ENCODE data around the gene HIVEP2. TPM values are rescaled to one million over a fixed set of nuclear protein-coding genes. Genes with fewer than 3 reads are reported as not detected.

HIVEP2 gene
- total and polyA plus RNA-seq, 2 donors (not counting 1 experiment from before 2014, with no cell fraction given) = 5.8 to 31.9 TPM

DNA sequence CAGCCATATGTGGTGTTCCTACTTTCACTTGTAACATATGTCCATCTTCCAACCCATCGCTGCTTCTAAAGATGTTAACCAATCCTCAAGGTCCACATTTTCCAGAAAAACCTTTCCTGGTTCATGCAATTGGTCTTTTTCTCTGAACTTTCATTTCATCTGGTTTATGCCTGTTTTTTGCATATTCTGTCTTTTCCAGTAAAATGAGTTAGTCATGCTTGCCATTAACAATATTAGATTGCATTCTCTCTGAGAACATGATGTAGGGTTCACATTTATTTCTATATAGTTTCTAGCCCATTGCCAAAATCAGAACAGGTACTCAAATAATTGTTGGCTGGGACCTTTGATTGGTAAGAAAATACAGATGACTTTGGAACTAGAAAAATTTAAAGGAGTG lies 36.7 kb downstream of the HIVEP2 start:
- Histone ChIP-seq H3K9ac (ENCODE audit: low read length) (no peak overlapping the region), H4K20me1 (ENCODE audit: control insufficient read depth, insufficient read depth, low read length, poor library complexity, severe bottlenecking) (no peaks in the 10 kb centered on the region), H3K27me3 (replicated peaks in 1 of 4; ENCODE audit: control extremely low read depth in 1 of 4, control insufficient read depth in 3 of 4, insufficient read depth in 4 of 4, low read length in 3 of 4) (no peaks in the 10 kb centered on the region), H3K4me1 (ENCODE audit: control insufficient read depth in 2 of 2, insufficient read depth in 2 of 2, low read length in 2 of 2) (peaks cover 19 to 23% of the 10 kb centered on the region in 2 donors), H3K4me2 (replicated peaks; ENCODE audit: low read depth, low read length, poor library complexity, severe bottlenecking) (no peak overlapping the region), H3K36me3 (replicated peaks in 1 of 2; ENCODE audit: control extremely low read depth in 1 of 2, control insufficient read depth in 1 of 2, extremely low read depth in 1 of 2, insufficient read depth in 2 of 2, low read length in 1 of 2) (no peaks in the 10 kb centered on the region), H2AFZ (ENCODE audit: insufficient read depth, low read depth, low read length, poor library complexity, severe bottlenecking) (no peak overlapping the region), H3K79me2 (ENCODE audit: control insufficient read depth, insufficient read depth, low read length) (peaks cover 93% of the 10 kb centered on the region), H3K9me3 (ENCODE audit: control extremely low read depth in 1 of 3, control insufficient read depth in 2 of 3, insufficient read depth in 1 of 3, low read length in 2 of 3) (no peaks in the 10 kb centered on the region), H3K27ac (ENCODE audit: low read length in 2 of 2) (no peak overlapping the region), H3K4me3 (ENCODE audit: control extremely low read depth in 1 of 5, extremely low read depth in 1 of 5, insufficient read depth in 1 of 5, low read depth in 2 of 5, low read length in 4 of 5) (no peak overlapping the region)
- H3K4me1 Mint-ChIP-seq = peaks cover 45% of the 10 kb centered on the region
- H3K27ac Mint-ChIP-seq = peak overlapping the region; percentile 32
- POLR2A ChIA-PET = no interaction called here
- WGBS (ENCODE audit: insufficient coverage) = 100% methylated on average over 1 of the region's 1 CpG
- ATAC-seq (ENCODE audit: low read depth) (no peak), DNase-seq (no peak)
- CTCF ChIA-PET = no interaction called here
- intact Hi-C loops (cut with micrococcal nuclease) = loop anchor here (5.0 kb wide), 1 partner anchor 161 kb away; no protein-coding TSS in a partner anchor
- no peaks in the 10 kb centered on the region for H3K27me3 Mint-ChIP-seq
- peak overlapping the region; percentile 85 for H3K4me3 Mint-ChIP-seq
- no peaks in the 10 kb centered on the region for H3K9me3 Mint-ChIP-seq (ENCODE audit: insufficient read depth)
- TF ChIP-seq EZH2 (IDR thresholded peaks at IDR 0.05; ENCODE audit: borderline replicate concordance, insufficient read depth, low read depth, low read length, poor library complexity, severe bottlenecking) = no peak
- TF ChIP-seq, protein P1, sequence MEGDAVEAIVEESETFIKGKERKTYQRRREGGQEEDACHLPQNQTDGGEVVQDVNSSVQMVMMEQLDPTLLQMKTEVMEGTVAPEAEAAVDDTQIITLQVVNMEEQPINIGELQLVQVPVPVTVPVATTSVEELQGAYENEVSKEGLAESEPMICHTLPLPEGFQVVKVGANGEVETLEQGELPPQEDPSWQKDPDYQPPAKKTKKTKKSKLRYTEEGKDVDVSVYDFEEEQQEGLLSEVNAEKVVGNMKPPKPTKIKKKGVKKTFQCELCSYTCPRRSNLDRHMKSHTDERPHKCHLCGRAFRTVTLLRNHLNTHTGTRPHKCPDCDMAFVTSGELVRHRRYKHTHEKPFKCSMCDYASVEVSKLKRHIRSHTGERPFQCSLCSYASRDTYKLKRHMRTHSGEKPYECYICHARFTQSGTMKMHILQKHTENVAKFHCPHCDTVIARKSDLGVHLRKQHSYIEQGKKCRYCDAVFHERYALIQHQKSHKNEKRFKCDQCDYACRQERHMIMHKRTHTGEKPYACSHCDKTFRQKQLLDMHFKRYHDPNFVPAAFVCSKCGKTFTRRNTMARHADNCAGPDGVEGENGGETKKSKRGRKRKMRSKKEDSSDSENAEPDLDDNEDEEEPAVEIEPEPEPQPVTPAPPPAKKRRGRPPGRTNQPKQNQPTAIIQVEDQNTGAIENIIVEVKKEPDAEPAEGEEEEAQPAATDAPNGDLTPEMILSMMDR (IDR thresholded peaks at IDR 0.05) = no peak

DNA sequence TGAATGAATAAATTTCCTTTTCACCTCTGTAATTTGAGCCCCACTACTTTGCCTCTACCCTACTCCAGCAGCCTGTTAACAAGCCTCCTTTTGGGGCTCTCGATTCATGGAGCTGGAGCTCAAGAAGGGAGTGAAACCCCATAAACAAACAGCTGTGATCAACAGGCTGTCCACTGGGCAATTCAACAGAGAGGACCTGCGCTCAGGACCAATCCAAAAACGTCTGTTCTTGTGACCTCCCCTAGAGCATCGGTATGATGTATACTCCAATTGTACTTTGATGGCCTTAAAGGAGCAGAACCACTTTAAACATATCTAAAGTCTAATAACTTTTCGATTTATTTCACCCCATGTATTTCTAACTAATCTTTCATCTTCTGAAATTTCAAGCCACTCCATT lies 37.4 kb downstream of the HIVEP2 start:
- peaks cover 96% of the 10 kb centered on the region for H3K79me2 ChIP-seq (ENCODE audit: control insufficient read depth, insufficient read depth, low read length)
- Mint-ChIP-seq H3K27ac (peak overlapping the region; percentile 32), H3K27me3 (no peaks in the 10 kb centered on the region), H3K4me1 (peaks cover 45% of the 10 kb centered on the region), H3K9me3 (ENCODE audit: insufficient read depth) (no peaks in the 10 kb centered on the region), H3K4me3 (peak overlapping the region; percentile 85)
- ATAC-seq (ENCODE audit: low read depth) (no peak), DNase-seq (no peak)
- H3K36me3 ChIP-seq (replicated peaks in 1 of 2; ENCODE audit: control extremely low read depth in 1 of 2, control insufficient read depth in 1 of 2, extremely low read depth in 1 of 2, insufficient read depth in 2 of 2, low read length in 1 of 2) = no peaks in the 10 kb centered on the region
- CTCF ChIA-PET = interaction anchor here (1.2 to 1.7 kb wide), 2 partner anchors 36 to 158 kb away, joined by 3 read pairs; no protein-coding TSS in a partner anchor
- no peaks in the 10 kb centered on the region for H3K9me3 ChIP-seq (ENCODE audit: control extremely low read depth in 1 of 3, control insufficient read depth in 2 of 3, insufficient read depth in 1 of 3, low read length in 2 of 3)
- TF ChIP-seq, protein P1 (IDR thresholded peaks at IDR 0.05) = no peak
- TF ChIP-seq EZH2 (IDR thresholded peaks at IDR 0.05; ENCODE audit: borderline replicate concordance, insufficient read depth, low read depth, low read length, poor library complexity, severe bottlenecking) = no peak
- peak overlapping the region; percentile 36 to 49 for H3K27ac ChIP-seq (ENCODE audit: low read length in 2 of 2)
- peak overlapping the region; percentile 57 for H2AFZ ChIP-seq (ENCODE audit: insufficient read depth, low read depth, low read length, poor library complexity, severe bottlenecking)
- intact Hi-C loops (cut with micrococcal nuclease) = loop anchor here (5.0 kb wide), 1 partner anchor 160 kb away; no protein-coding TSS in a partner anchor
- H3K9ac ChIP-seq (ENCODE audit: low read length) = peak overlapping the region; percentile 39
- POLR2A ChIA-PET = interaction anchor here (0.9 kb wide), 1 partner anchor 39 kb away, joined by 3 read pairs; no protein-coding TSS in a partner anchor
- peaks cover 18 to 22% of the 10 kb centered on the region in 2 donors for H3K4me1 ChIP-seq (ENCODE audit: control insufficient read depth in 2 of 2, insufficient read depth in 2 of 2, low read length in 2 of 2)
- 78% methylated on average over 5 of the region's 5 CpGs for WGBS (ENCODE audit: insufficient coverage)
- no peaks in the 10 kb centered on the region for H4K20me1 ChIP-seq (ENCODE audit: control insufficient read depth, insufficient read depth, low read length, poor library complexity, severe bottlenecking)
- no peaks in the 10 kb centered on the region for H3K27me3 ChIP-seq (replicated peaks in 1 of 4; ENCODE audit: control extremely low read depth in 1 of 4, control insufficient read depth in 3 of 4, insufficient read depth in 4 of 4, low read length in 3 of 4)
- peak overlapping the region; percentile 49 for H3K4me2 ChIP-seq (replicated peaks; ENCODE audit: low read depth, low read length, poor library complexity, severe bottlenecking)
- peak overlapping the region in 1 of 5 experiments; percentile 57 for H3K4me3 ChIP-seq (ENCODE audit: control extremely low read depth in 1 of 5, extremely low read depth in 1 of 5, insufficient read depth in 1 of 5, low read depth in 2 of 5, low read length in 4 of 5)
